ENCODE results near the gene TCF4. TPM values are rescaled to one million over a fixed set of nuclear protein-coding genes. Genes with fewer than 3 reads are reported as not detected.

The TCF4 gene
- total and polyA plus RNA-seq, 4 donors: 4.3 to 15.3 (median 11.5) TPM

DNA sequence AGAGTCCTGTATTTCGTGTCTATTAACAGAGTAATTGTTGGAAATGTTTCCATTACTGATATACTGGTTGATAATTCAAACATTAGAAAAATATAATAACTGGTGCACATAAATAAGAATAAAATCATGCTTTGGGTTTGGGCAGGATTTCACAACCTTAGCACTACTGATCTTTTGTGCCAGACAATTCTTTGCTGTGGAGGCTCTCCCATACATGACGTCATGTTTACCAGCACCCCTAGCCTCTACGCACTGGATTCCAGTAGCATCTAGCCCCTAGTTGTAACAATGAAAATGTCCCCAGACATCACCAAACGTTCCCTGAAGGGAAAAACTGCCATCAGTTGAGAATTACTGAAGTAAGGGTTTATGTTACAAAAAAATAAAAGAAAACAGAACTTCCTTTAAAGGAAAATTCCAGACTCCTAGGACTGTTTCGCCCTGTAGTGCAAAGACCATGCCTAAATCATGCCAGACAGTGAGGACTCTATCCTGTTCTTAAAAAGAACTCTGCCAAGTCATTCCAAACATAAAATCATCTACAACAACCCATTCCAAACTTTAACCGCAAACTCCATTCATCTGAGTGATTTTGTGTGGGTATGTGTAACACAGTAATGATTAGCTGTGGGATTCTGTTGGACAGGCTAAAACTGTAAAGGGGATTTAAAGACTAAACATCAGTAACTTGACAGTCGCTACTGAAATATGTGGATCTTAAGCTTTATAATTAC is 315.3 kb downstream of the TCF4 start:
- Histone ChIP-seq H3K4me3 (ENCODE audit: low read depth in 1 of 3, low read length in 3 of 3) (no peak overlapping the region), H3K9me3 (ENCODE audit: control insufficient read depth in 4 of 4, low read length in 3 of 4) (no peaks in the 10 kb centered on the region), H3K27ac (ENCODE audit: low read depth in 1 of 2, low read length in 2 of 2) (no peak overlapping the region), H3K36me3 (ENCODE audit: control insufficient read depth in 4 of 4, insufficient read depth in 3 of 4, low read depth in 1 of 4, low read length in 3 of 4) (no peaks in the 10 kb centered on the region), H3K9ac (ENCODE audit: low read depth in 1 of 2, low read length in 2 of 2) (no peak overlapping the region), H3K4me1 (ENCODE audit: control insufficient read depth in 4 of 4, insufficient read depth in 4 of 4, low read length in 3 of 4) (peaks cover 0 to 3% (median 0%) of the 10 kb centered on the region in 4 donors), H3K27me3 (ENCODE audit: control insufficient read depth in 4 of 4, insufficient read depth in 4 of 4, low read length in 3 of 4) (no peaks in the 10 kb centered on the region)
- no peak for DNase-seq (ENCODE audit: low spot score)
- TF ChIP-seq, protein P1, sequence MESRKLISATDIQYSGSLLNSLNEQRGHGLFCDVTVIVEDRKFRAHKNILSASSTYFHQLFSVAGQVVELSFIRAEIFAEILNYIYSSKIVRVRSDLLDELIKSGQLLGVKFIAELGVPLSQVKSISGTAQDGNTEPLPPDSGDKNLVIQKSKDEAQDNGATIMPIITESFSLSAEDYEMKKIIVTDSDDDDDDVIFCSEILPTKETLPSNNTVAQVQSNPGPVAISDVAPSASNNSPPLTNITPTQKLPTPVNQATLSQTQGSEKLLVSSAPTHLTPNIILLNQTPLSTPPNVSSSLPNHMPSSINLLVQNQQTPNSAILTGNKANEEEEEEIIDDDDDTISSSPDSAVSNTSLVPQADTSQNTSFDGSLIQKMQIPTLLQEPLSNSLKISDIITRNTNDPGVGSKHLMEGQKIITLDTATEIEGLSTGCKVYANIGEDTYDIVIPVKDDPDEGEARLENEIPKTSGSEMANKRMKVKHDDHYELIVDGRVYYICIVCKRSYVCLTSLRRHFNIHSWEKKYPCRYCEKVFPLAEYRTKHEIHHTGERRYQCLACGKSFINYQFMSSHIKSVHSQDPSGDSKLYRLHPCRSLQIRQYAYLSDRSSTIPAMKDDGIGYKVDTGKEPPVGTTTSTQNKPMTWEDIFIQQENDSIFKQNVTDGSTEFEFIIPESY (IDR thresholded peaks at IDR 0.05): no peak
- TF ChIP-seq, protein P2, sequence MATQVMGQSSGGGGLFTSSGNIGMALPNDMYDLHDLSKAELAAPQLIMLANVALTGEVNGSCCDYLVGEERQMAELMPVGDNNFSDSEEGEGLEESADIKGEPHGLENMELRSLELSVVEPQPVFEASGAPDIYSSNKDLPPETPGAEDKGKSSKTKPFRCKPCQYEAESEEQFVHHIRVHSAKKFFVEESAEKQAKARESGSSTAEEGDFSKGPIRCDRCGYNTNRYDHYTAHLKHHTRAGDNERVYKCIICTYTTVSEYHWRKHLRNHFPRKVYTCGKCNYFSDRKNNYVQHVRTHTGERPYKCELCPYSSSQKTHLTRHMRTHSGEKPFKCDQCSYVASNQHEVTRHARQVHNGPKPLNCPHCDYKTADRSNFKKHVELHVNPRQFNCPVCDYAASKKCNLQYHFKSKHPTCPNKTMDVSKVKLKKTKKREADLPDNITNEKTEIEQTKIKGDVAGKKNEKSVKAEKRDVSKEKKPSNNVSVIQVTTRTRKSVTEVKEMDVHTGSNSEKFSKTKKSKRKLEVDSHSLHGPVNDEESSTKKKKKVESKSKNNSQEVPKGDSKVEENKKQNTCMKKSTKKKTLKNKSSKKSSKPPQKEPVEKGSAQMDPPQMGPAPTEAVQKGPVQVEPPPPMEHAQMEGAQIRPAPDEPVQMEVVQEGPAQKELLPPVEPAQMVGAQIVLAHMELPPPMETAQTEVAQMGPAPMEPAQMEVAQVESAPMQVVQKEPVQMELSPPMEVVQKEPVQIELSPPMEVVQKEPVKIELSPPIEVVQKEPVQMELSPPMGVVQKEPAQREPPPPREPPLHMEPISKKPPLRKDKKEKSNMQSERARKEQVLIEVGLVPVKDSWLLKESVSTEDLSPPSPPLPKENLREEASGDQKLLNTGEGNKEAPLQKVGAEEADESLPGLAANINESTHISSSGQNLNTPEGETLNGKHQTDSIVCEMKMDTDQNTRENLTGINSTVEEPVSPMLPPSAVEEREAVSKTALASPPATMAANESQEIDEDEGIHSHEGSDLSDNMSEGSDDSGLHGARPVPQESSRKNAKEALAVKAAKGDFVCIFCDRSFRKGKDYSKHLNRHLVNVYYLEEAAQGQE (IDR thresholded peaks at IDR 0.05): no peak
- TF ChIP-seq, protein P3, sequence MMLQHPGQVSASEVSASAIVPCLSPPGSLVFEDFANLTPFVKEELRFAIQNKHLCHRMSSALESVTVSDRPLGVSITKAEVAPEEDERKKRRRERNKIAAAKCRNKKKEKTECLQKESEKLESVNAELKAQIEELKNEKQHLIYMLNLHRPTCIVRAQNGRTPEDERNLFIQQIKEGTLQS (IDR thresholded peaks at IDR 0.05): no peak
- TF ChIP-seq FOXA1 (IDR thresholded peaks at IDR 0.05): no peak
- no peak for TF ChIP-seq SP1 (IDR thresholded peaks at IDR 0.05)
- TF ChIP-seq HNF4G (IDR thresholded peaks at IDR 0.05): no peak
- TF ChIP-seq RAD21 (IDR thresholded peaks at IDR 0.05): no peak
- no peak for TF ChIP-seq HNF4A (conservative IDR thresholded peaks at IDR 0.05)
- TF ChIP-seq, protein P4, sequence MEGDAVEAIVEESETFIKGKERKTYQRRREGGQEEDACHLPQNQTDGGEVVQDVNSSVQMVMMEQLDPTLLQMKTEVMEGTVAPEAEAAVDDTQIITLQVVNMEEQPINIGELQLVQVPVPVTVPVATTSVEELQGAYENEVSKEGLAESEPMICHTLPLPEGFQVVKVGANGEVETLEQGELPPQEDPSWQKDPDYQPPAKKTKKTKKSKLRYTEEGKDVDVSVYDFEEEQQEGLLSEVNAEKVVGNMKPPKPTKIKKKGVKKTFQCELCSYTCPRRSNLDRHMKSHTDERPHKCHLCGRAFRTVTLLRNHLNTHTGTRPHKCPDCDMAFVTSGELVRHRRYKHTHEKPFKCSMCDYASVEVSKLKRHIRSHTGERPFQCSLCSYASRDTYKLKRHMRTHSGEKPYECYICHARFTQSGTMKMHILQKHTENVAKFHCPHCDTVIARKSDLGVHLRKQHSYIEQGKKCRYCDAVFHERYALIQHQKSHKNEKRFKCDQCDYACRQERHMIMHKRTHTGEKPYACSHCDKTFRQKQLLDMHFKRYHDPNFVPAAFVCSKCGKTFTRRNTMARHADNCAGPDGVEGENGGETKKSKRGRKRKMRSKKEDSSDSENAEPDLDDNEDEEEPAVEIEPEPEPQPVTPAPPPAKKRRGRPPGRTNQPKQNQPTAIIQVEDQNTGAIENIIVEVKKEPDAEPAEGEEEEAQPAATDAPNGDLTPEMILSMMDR (IDR thresholded peaks at IDR 0.05; ENCODE audit: low read depth, low read length, missing input control): no peak
- no peak for TF ChIP-seq YY1 (IDR thresholded peaks at IDR 0.05)
- TF ChIP-seq FOXA2 (IDR thresholded peaks at IDR 0.05): no peak
- TF ChIP-seq EGR1 (IDR thresholded peaks at IDR 0.05; ENCODE audit: low read depth in 2 of 2): no peak
- no peak for TF ChIP-seq RXRA (IDR thresholded peaks at IDR 0.05)
- TF ChIP-seq GABPA (IDR thresholded peaks at IDR 0.05 in 1 of 2, conservative IDR thresholded peaks at IDR 0.05 in 1 of 2): no peak
- TF ChIP-seq, protein P5, sequence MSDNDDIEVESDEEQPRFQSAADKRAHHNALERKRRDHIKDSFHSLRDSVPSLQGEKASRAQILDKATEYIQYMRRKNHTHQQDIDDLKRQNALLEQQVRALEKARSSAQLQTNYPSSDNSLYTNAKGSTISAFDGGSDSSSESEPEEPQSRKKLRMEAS (IDR thresholded peaks at IDR 0.05): no peak
- no peak for TF ChIP-seq JUND (IDR thresholded peaks at IDR 0.05)
- no peak for TF ChIP-seq NR2F2 (IDR thresholded peaks at IDR 0.05)
- no peak for TF ChIP-seq TAF1 (conservative IDR thresholded peaks at IDR 0.05)
- 79% methylated on average over 7 of the region's 7 CpGs for WGBS
